OCI-LY3 (cell line): ENCODE results near the gene MRM2.

Experiments used
- H2AFZ ChIP-seq: fragments of 200-600, 300-600 bp; shearing (Covaris generic); 2 replicates; pipeline ENCODE4 v1.6.0; 2014; ENCODE audit warnings: antibody characterized with exemption, low read depth, low read length
- H3K27ac ChIP-seq: fragments of 200-600, 300-600 bp; sonication (generic); 2 replicates; pipeline ENCODE4 v1.5.1; 2014; ENCODE audit warnings: mild to moderate bottlenecking, low read length, moderate library complexity, mixed read lengths
- H3K27me3 ChIP-seq: fragments of 200-600, 300-600 bp; sonication (generic); 2 replicates; pipeline ENCODE4 v1.6.1; 2014; ENCODE audit warnings: low read depth, low read length, mixed read lengths
- H3K36me3 ChIP-seq: fragments of 200-600, 300-600 bp; sonication (generic); replicated peaks from 2 replicates; pipeline ENCODE3; 2014; ENCODE audit warnings: low read depth, low read length, mixed read lengths
- H3K4me1 ChIP-seq: fragments of 300-600, 200-600 bp; sonication (generic); 2 replicates; pipeline ENCODE4 v1.6.1; 2014; ENCODE audit warnings: low read length, mixed read lengths
- H3K4me2 ChIP-seq: fragments of 200-600, 300-600 bp; sonication (generic); 2 replicates; pipeline ENCODE4 v1.6.1; 2014; ENCODE audit warnings: low read length, mixed read lengths
- H3K4me3 ChIP-seq: fragments of 300-600, 200-600 bp; sonication (generic); 2 replicates; pipeline ENCODE4 v1.5.1; 2014; ENCODE audit warnings: antibody characterized with exemption, mild to moderate bottlenecking, low read length, moderate library complexity
- H3K79me2 ChIP-seq: fragments of 300-600, 200-600 bp; shearing (Covaris generic); 2 replicates; pipeline ENCODE4 v1.6.1; 2014; ENCODE audit warnings: mild to moderate bottlenecking, low read length, mixed read lengths
- H3K9ac ChIP-seq: fragments of 300-600, 200-600 bp; shearing (Covaris generic); 2 replicates; pipeline ENCODE4 v1.6.0; 2014; ENCODE audit warnings: mild to moderate bottlenecking, low read length, moderate library complexity
- H3K9me3 ChIP-seq: fragments of 200-600, 300-600 bp; shearing (Covaris generic); 2 replicates; pipeline ENCODE4 v1.6.1; 2014; ENCODE audit warnings: low read length, mixed read lengths; ENCODE audit not compliant: insufficient read depth
- H4K20me1 ChIP-seq: fragments of 200-600, 300-600 bp; sonication (generic); 2 replicates; pipeline ENCODE4 v1.6.1; 2016; ENCODE audit warnings: low read length, mixed read lengths; ENCODE audit not compliant: insufficient read depth
- CTCF ChIP-seq: fragments of 200-600, 300-600 bp; sonication (generic); IDR thresholded peaks from 2 replicates; pipeline ENCODE4 v1.5.1; 2014; ENCODE audit warnings: antibody characterized with exemption, low read length, low read depth
- EZH2phosphoT487 ChIP-seq: fragments of 200-600 bp; shearing (Covaris generic); IDR thresholded peaks from 2 replicates; pipeline ENCODE4 v1.6.1; 2018; ENCODE audit warnings: antibody characterized with exemption, mixed run types, low read depth

MRM2 gene

GRCh38 chr7:2199528-2199927 is 42.5 kb downstream of the MRM2 start:
- Histone ChIP-seq H3K4me2 (no peak overlapping the region), H3K79me2 (no peaks in the 10 kb centered on the region), H3K27me3 (no peaks in the 10 kb centered on the region), H2AFZ (no peak overlapping the region), H3K9me3 (no peaks in the 10 kb centered on the region), H4K20me1 (no peaks in the 10 kb centered on the region), H3K36me3 (peaks cover 21% of the 10 kb centered on the region), H3K4me3 (no peak overlapping the region), H3K9ac (no peak overlapping the region), H3K4me1 (peaks cover 6% of the 10 kb centered on the region; the same call in 1 of the 2 replicates), H3K27ac (no peak overlapping the region)
- TF ChIP-seq EZH2phosphoT487, result no peak
- TF ChIP-seq CTCF, result no peak

- no peak overlapping the region for H3K4me3 ChIP-seq
- H3K9me3 ChIP-seq, result no peaks in the 10 kb centered on the region
- H3K4me1 ChIP-seq, result peaks cover 2% of the 10 kb centered on the region; the same call in 1 of the 2 replicates
- peaks cover 18% of the 10 kb centered on the region for H3K36me3 ChIP-seq
- no peaks in the 10 kb centered on the region for H3K79me2 ChIP-seq
- no peak for TF ChIP-seq EZH2phosphoT487
- no peak for TF ChIP-seq CTCF
- no peaks in the 10 kb centered on the region for H3K27me3 ChIP-seq
- no peak overlapping the region for H3K9ac ChIP-seq
- H3K4me2 ChIP-seq, result no peak overlapping the region
- H2AFZ ChIP-seq, result no peak overlapping the region
- no peak overlapping the region for H3K27ac ChIP-seq
- H4K20me1 ChIP-seq, result no peaks in the 10 kb centered on the region
Observed at GRCh38 chr7:2198760-2199159, 43.2 kb downstream of the MRM2 start.

GRCh38 chr7:2198206-2198605 is 43.8 kb downstream of the MRM2 start:
- Histone ChIP-seq H3K36me3 (peaks cover 18% of the 10 kb centered on the region), H3K4me1 (no peaks in the 10 kb centered on the region), H3K4me3 (no peak overlapping the region), H3K27me3 (no peaks in the 10 kb centered on the region), H3K9ac (no peak overlapping the region), H3K4me2 (no peak overlapping the region), H2AFZ (no peak overlapping the region), H3K9me3 (no peaks in the 10 kb centered on the region), H3K79me2 (no peaks in the 10 kb centered on the region), H3K27ac (no peak overlapping the region), H4K20me1 (no peaks in the 10 kb centered on the region)
- TF ChIP-seq EZH2phosphoT487 (no peak), CTCF (no peak)

- Histone ChIP-seq H3K9ac (no peak overlapping the region), H3K9me3 (no peaks in the 10 kb centered on the region), H3K4me2 (no peak overlapping the region), H3K4me1 (no peaks in the 10 kb centered on the region), H3K27me3 (no peaks in the 10 kb centered on the region), H3K4me3 (no peak overlapping the region), H3K79me2 (no peaks in the 10 kb centered on the region), H4K20me1 (no peaks in the 10 kb centered on the region), H2AFZ (no peak overlapping the region), H3K27ac (no peak overlapping the region), H3K36me3 (peaks cover 18% of the 10 kb centered on the region)
- TF ChIP-seq CTCF, result no peak
- TF ChIP-seq EZH2phosphoT487, result no peak
Observed at GRCh38 chr7:2197436-2198155, 44.4 kb downstream of the MRM2 start.
